PC-3 (cell line): ENCODE measurements around the gene ITCH. TPM values are rescaled to one million over a fixed set of nuclear protein-coding genes. Genes with fewer than 3 reads are reported as not detected.

Source experiments
- ATAC-seq: fragments of 200-7000 bp; cut with Tn5 transposase; 2 replicates; pipeline ENCODE4 v1.9.1; 2020; ENCODE audit warnings: mild to moderate bottlenecking, moderate library complexity
- BruUV-seq: library from RNA; stranded (reverse); fragments of 400-500 nt; replicated peaks from 2 replicates; lab custom pipeline; 2021; lab: Mats Ljungman, UMichigan
- CTCF ChIA-PET: fragments of 300-600 bp; sonication (Branson Sonifier 250); formaldehyde crosslinking; loops from one replicate; lab custom pipeline; 2022; ENCODE audit warnings: antibody characterized with exemption; lab: Charles Lee
- POLR2A ChIA-PET: fragments of 300-600 bp; sonication (Branson Sonifier 250); formaldehyde crosslinking; loops from one replicate; lab custom pipeline; 2022; ENCODE audit warnings: antibody characterized with exemption; ENCODE audit not compliant: unreplicated experiment; lab: Charles Lee
- DNase-seq: peaks from one replicate; pipeline ENCODE4 v3.0.0-alpha.2; 2015
- H2AFZ ChIP-seq: fragments of 300-600 bp; sonication (generic); 2 replicates; pipeline ENCODE4 v1.6.0; 2016; ENCODE audit warnings: antibody characterized with exemption, low read length
- H3F3A ChIP-seq: fragments of 300-600 bp; sonication (generic); one replicate; pipeline ENCODE4 v1.6.0; 2017; ENCODE audit warnings: antibody characterized with exemption, low read length, control low read depth, mild to moderate bottlenecking; ENCODE audit not compliant: unreplicated experiment
- H3K27ac ChIP-seq: fragments of 300-600 bp; sonication (generic); 2 replicates; pipeline ENCODE4 v1.5.1; 2016; ENCODE audit warnings: mild to moderate bottlenecking, low read length
- H3K27me3 ChIP-seq: fragments of 300-600 bp; sonication (generic); 2 replicates; pipeline ENCODE4 v1.6.1; 2016; ENCODE audit warnings: low read length, mixed read lengths
- H3K36me3 ChIP-seq: fragments of 300-600 bp; sonication (generic); 2 replicates; pipeline ENCODE4 v1.6.1; 2016; ENCODE audit warnings: low read depth, mixed run types, low read length, mixed read lengths
- H3K4me1 ChIP-seq: fragments of 300-600 bp; sonication (generic); 2 replicates; pipeline ENCODE4 v1.5.1; 2016; ENCODE audit warnings: low read length; ENCODE audit not compliant: insufficient read depth
- H3K4me2 ChIP-seq: fragments of 300-600 bp; sonication (generic); 2 replicates; pipeline ENCODE4 v1.6.0; 2016; ENCODE audit warnings: low read length
- H3K4me3 ChIP-seq: fragments of 300-600 bp; sonication (generic); 2 replicates; pipeline ENCODE4 v1.5.1; 2016; ENCODE audit warnings: mild to moderate bottlenecking, low read length, mixed read lengths
- H3K79me2 ChIP-seq: fragments of 300-600 bp; sonication (generic); 2 replicates; pipeline ENCODE4 v1.6.1; 2017; ENCODE audit warnings: low read length, mixed read lengths
- H3K9ac ChIP-seq: fragments of 300-600 bp; sonication (generic); 2 replicates; pipeline ENCODE4 v1.6.0; 2016; ENCODE audit warnings: mild to moderate bottlenecking, low read length
- H3K9me2 ChIP-seq: fragments of 300-600 bp; sonication (generic); replicated peaks from 2 replicates; pipeline ENCODE4 v1.6.1; 2016; ENCODE audit warnings: mixed run types, low read length, mixed read lengths
- H3K9me3 ChIP-seq: fragments of 300-600 bp; sonication (generic); 2 replicates; pipeline ENCODE4 v1.6.1; 2016; ENCODE audit warnings: low read length, mixed read lengths
- H4K20me1 ChIP-seq: fragments of 300-600 bp; sonication (generic); 2 replicates; pipeline ENCODE4 v1.6.1; 2016; ENCODE audit warnings: low read length, mixed read lengths
- EZH2 ChIP-seq: fragments of 300-600 bp; sonication (generic); IDR thresholded peaks from one replicate; pipeline ENCODE4 v1.6.1; 2017; ENCODE audit warnings: antibody characterized with exemption, mild to moderate bottlenecking, low read length; ENCODE audit not compliant: unreplicated experiment
- EZH2phosphoT487 ChIP-seq: fragments of 300-600 bp; sonication (generic); IDR thresholded peaks from 2 replicates; pipeline ENCODE4 v1.6.1; 2018; ENCODE audit warnings: mild to moderate bottlenecking, antibody characterized with exemption, low read length, borderline replicate concordance
- intact Hi-C: fragments of 100-400 bp; cut with micrococcal nuclease; formaldehyde crosslinking; loops from 2 replicates; pipeline ENCODE4 v1.9.0; 2023
- total RNA-seq: library from RNA; depleted of rRNA; stranded (reverse); fragments of >200 nt; gene quantifications from 2 replicates; pipeline ENCODE4 v1.2.3, GENCODE V29; 2014
- TF ChIP-seq, protein P1 (sequence below): fragments of 300-600 bp; sonication (generic); conservative IDR thresholded peaks from 2 replicates; pipeline ENCODE4 v1.5.1; 2017; ENCODE audit warnings: antibody characterized with exemption, low read depth, mild to moderate bottlenecking, low read length

ITCH gene
- total RNA-seq, 1 experiment from 2014 or later: 54.8 TPM

DNA sequence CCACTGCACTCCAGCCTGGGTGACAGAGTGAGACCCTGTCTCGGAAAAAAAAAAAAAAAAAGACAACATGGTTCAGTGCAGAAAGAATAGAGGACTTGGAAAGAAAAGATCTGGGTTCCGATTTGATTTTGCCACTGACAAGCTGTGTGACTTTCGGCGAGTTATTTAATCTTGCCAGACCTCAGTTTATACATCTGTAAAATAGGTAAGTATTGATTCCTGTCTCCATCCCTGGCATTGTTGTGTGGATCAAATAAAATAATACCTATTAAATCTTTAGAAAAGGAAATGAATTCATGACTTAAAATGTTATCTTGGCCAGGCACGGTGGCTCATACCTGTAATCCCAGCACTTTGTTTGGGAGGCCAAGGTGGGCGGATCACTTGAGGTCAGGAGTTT is 7.0 kb downstream of the ITCH start:
- H3K27ac ChIP-seq: peak overlapping the region; percentile 48; the same call in 1 of the 2 replicates
- CTCF ChIA-PET: no interaction called here
- H4K20me1 ChIP-seq: peaks cover 12% of the 10 kb centered on the region; the same call in 1 of the 2 replicates

GRCh38 chr20:34373445-34373844 is 10.4 kb downstream of the ITCH start:
- Histone ChIP-seq H3K4me2 (no peak overlapping the region), H2AFZ (no peak overlapping the region), H3K9ac (no peak overlapping the region), H3K79me2 (peaks cover 82% of the 10 kb centered on the region), H3K9me3 (no peaks in the 10 kb centered on the region), H3K27ac (no peak overlapping the region), H3K27me3 (no peaks in the 10 kb centered on the region), H3K4me3 (no peak overlapping the region), H3K9me2 (no peaks in the 10 kb centered on the region), H3K36me3 (peaks cover 38% of the 10 kb centered on the region), H4K20me1 (peaks cover 4% of the 10 kb centered on the region; the same call in 1 of the 2 replicates), H3F3A (no peaks in the 10 kb centered on the region), H3K4me1 (peaks cover 12% of the 10 kb centered on the region)
- no peak for DNase-seq
- BruUV-seq: no TSS peak
- CTCF ChIA-PET: interaction anchor here (1.2 kb wide), 1 partner anchor 61 kb away, joined by 7 read pairs; no protein-coding TSS in a partner anchor
- TF ChIP-seq EZH2phosphoT487 (no peak), EZH2 (no peak)
- TF ChIP-seq, protein P1, sequence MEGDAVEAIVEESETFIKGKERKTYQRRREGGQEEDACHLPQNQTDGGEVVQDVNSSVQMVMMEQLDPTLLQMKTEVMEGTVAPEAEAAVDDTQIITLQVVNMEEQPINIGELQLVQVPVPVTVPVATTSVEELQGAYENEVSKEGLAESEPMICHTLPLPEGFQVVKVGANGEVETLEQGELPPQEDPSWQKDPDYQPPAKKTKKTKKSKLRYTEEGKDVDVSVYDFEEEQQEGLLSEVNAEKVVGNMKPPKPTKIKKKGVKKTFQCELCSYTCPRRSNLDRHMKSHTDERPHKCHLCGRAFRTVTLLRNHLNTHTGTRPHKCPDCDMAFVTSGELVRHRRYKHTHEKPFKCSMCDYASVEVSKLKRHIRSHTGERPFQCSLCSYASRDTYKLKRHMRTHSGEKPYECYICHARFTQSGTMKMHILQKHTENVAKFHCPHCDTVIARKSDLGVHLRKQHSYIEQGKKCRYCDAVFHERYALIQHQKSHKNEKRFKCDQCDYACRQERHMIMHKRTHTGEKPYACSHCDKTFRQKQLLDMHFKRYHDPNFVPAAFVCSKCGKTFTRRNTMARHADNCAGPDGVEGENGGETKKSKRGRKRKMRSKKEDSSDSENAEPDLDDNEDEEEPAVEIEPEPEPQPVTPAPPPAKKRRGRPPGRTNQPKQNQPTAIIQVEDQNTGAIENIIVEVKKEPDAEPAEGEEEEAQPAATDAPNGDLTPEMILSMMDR: no peak
- intact Hi-C loops: no loop called here
- POLR2A ChIA-PET: interaction anchor here (0.7 kb wide), 2 partner anchors 60 to 628 kb away, joined by 5 to 6 read pairs; no protein-coding TSS in a partner anchor
- no peak for ATAC-seq

More for the DNA sequence above, 7.0 kb downstream of the ITCH start:
- peaks cover 84% of the 10 kb centered on the region for H3K79me2 ChIP-seq
- no peak overlapping the region for H3K9ac ChIP-seq
- no TSS peak for BruUV-seq
- no peak overlapping the region for H3K4me3 ChIP-seq
- H3K4me2 ChIP-seq: no peak overlapping the region
- H3F3A ChIP-seq: no peaks in the 10 kb centered on the region
- ATAC-seq (no peak), DNase-seq (no peak)
- intact Hi-C loops: no loop called here
- TF ChIP-seq EZH2phosphoT487 (no peak), EZH2 (no peak)
- TF ChIP-seq, protein P1: no peak
- H2AFZ ChIP-seq: no peak overlapping the region
- H3K9me2 ChIP-seq: no peaks in the 10 kb centered on the region
- POLR2A ChIA-PET: interaction anchor here (0.7 kb wide), 1 partner anchor 9 kb away, joined by 22 read pairs; no protein-coding TSS in a partner anchor
- H3K9me3 ChIP-seq: no peaks in the 10 kb centered on the region
- no peaks in the 10 kb centered on the region for H3K27me3 ChIP-seq
- peaks cover 28% of the 10 kb centered on the region for H3K4me1 ChIP-seq
- H3K36me3 ChIP-seq: peaks cover 27% of the 10 kb centered on the region

- Histone ChIP-seq H3K27me3 (no peaks in the 10 kb centered on the region), H3K9ac (no peak overlapping the region), H3K9me3 (no peaks in the 10 kb centered on the region), H3K9me2 (no peaks in the 10 kb centered on the region), H2AFZ (no peak overlapping the region), H3K4me2 (no peak overlapping the region), H3K36me3 (peaks cover 38% of the 10 kb centered on the region), H3F3A (no peaks in the 10 kb centered on the region), H4K20me1 (peaks cover 4% of the 10 kb centered on the region; the same call in 1 of the 2 replicates), H3K27ac (no peak overlapping the region), H3K79me2 (peaks cover 82% of the 10 kb centered on the region), H3K4me1 (peaks cover 3% of the 10 kb centered on the region), H3K4me3 (no peak overlapping the region)
- ChIA-PET CTCF (no interaction called here), POLR2A (no interaction called here)
- intact Hi-C loops: no loop called here
- BruUV-seq: no TSS peak
- TF ChIP-seq EZH2: no peak
- TF ChIP-seq EZH2phosphoT487: no peak
- TF ChIP-seq, protein P1: no peak
- no peak for DNase-seq
- ATAC-seq: no peak
Observed at GRCh38 chr20:34374209-34374760, 11.2 kb downstream of the ITCH start.
